GM12878 (cell line): ENCODE results near the gene MESP2. TPM values are rescaled to one million over a fixed set of nuclear protein-coding genes. Genes with fewer than 3 reads are reported as not detected.

Experiments
- ATAC-seq: fragments of 200-7000 bp; cut with Tn5 transposase; 3 replicates; pipeline ENCODE4 v1.9.1; 2020; ENCODE audit warnings: mild to moderate bottlenecking, moderate library complexity
- BruUV-seq: library from RNA; stranded (reverse); fragments of 400-500 nt; replicated peaks from 2 replicates; lab custom pipeline; 2021; lab: Mats Ljungman, UMichigan
- CTCF ChIA-PET: fragments of 300-600 bp; sonication (Branson Sonifier 250); formaldehyde crosslinking; extraction: SDS; loops from one replicate; lab custom pipeline; 2021; ENCODE audit warnings: inconsistent platforms; lab: Yijun Ruan, JAX
- POLR2A ChIA-PET: fragments of 350-600 bp; formaldehyde crosslinking; extraction: SDS; loops from one replicate; lab custom pipeline; 2021; ENCODE audit warnings: inconsistent platforms; lab: Charles Lee
- RAD21 ChIA-PET: fragments of 300-600 bp; sonication (Branson Sonifier 250); formaldehyde crosslinking; loops from one replicate; lab custom pipeline; 2023; ENCODE audit warnings: antibody characterized with exemption; ENCODE audit not compliant: unreplicated experiment; lab: Charles Lee
- SMC1A ChIA-PET: fragments of 300-600 bp; sonication (Branson Sonifier 250); formaldehyde crosslinking; loops from one replicate; lab custom pipeline; 2023; ENCODE audit not compliant: unreplicated experiment, uncharacterized antibody; lab: Charles Lee
- DNase-seq: peaks from one replicate; pipeline ENCODE4 v3.0.0-alpha.2; 2011; ENCODE audit warnings: low read depth, low spot score
- FAIRE-seq: peaks from 3 replicates; lab custom pipeline; 2011; peaks lifted over from hg19 to GRCh38; lab: Jason Lieb, UNC
- H2AFZ ChIP-seq: 2 replicates; pipeline ENCODE4 v1.6.0; 2011; ENCODE audit warnings: low read depth, low read length, control low read depth; ENCODE audit not compliant: control insufficient read depth
- H3K27ac ChIP-seq: 2 replicates; pipeline ENCODE4 v1.5.1; 2011; ENCODE audit warnings: control low read depth; ENCODE audit not compliant: control insufficient read depth, insufficient read depth
- H3K27me3 ChIP-seq, 2 experiments: replicated peaks in 1 of 2; 2 replicates each; pipeline versions ENCODE4 v1.6.0 to v1.6.1; 2011; ENCODE audit warnings: low read length in 1 of 2; ENCODE audit not compliant: control insufficient read depth in 2 of 2, insufficient read depth in 2 of 2
- H3K36me3 ChIP-seq, 2 experiments: 2 replicates each; pipeline ENCODE4 v1.5.1; 2011; ENCODE audit warnings: low read length in 1 of 2; ENCODE audit not compliant: control insufficient read depth in 2 of 2, insufficient read depth in 2 of 2
- H3K4me1 ChIP-seq: 2 replicates; pipeline ENCODE4 v1.6.1; 2011; ENCODE audit warnings: mild to moderate bottlenecking, low read length, moderate library complexity, mixed read lengths; ENCODE audit not compliant: control insufficient read depth, insufficient read depth
- H3K4me2 ChIP-seq: 2 replicates; pipeline ENCODE4 v1.6.0; 2011; ENCODE audit warnings: control low read depth; ENCODE audit not compliant: control insufficient read depth, insufficient read depth
- H3K4me3 ChIP-seq: fragments of 200-600 bp; sonication (generic); 2 replicates; pipeline ENCODE4 v1.5.1; 2016
- H3K79me2 ChIP-seq: 2 replicates; pipeline ENCODE4 v1.6.0; 2011; ENCODE audit warnings: low read length; ENCODE audit not compliant: control insufficient read depth, insufficient read depth
- H3K9ac ChIP-seq: 2 replicates; pipeline ENCODE4 v1.8.0; 2011; ENCODE audit warnings: low read length, control low read depth, mixed read lengths; ENCODE audit not compliant: control insufficient read depth, insufficient read depth
- H3K9me3 ChIP-seq: replicated peaks from 3 replicates; pipeline ENCODE4 v1.5.1; 2011; ENCODE audit warnings: mild to moderate bottlenecking, low read length; ENCODE audit not compliant: control insufficient read depth, insufficient read depth
- H4K20me1 ChIP-seq: 2 replicates; pipeline ENCODE4 v1.6.0; 2011; ENCODE audit not compliant: control insufficient read depth, insufficient read depth
- ATF7 ChIP-seq: fragments of 450-650 bp; IDR thresholded peaks from 2 replicates; pipeline ENCODE4 v1.6.1; 2016; ENCODE audit warnings: low read depth, mild to moderate bottlenecking
- BACH1 ChIP-seq: fragments of 450-650 bp; IDR thresholded peaks from 2 replicates; pipeline ENCODE4 v1.6.1; 2017; ENCODE audit warnings: mild to moderate bottlenecking, borderline replicate concordance
- EGR1 ChIP-seq, 2 experiments: IDR thresholded peaks; 1 replicate in 1 of 2; 2 replicates in 1 of 2; pipeline ENCODE4 v1.6.1; 2011 to 2012; ENCODE audit warnings: low read depth in 2 of 2, low read length in 2 of 2, borderline replicate concordance in 1 of 2, mild to moderate bottlenecking in 1 of 2, moderate library complexity in 1 of 2
- EP300 ChIP-seq, 2 experiments: fragments of 150-350 bp in 1 of 2; IDR thresholded peaks; 2 replicates each; pipeline ENCODE4 v1.6.1; 2011 to 2012; ENCODE audit warnings: low read depth in 2 of 2, low read length in 2 of 2, borderline replicate concordance in 1 of 2, improper control_type of control experiment in 1 of 2, inconsistent platforms in 1 of 2; ENCODE audit not compliant: control insufficient read depth in 1 of 2
- HDAC2 ChIP-seq: fragments of 200-600 bp; sonication (generic); IDR thresholded peaks from 2 replicates; pipeline ENCODE4 v1.6.1; 2017
- IRF4 ChIP-seq: IDR thresholded peaks from 2 replicates; pipeline ENCODE4 v1.6.1; 2011; ENCODE audit warnings: low read depth, low read length
- MTA2 ChIP-seq: fragments of 450-650 bp; IDR thresholded peaks from 2 replicates; pipeline ENCODE4 v1.6.1; 2016; ENCODE audit warnings: low read depth, mild to moderate bottlenecking, moderate library complexity
- RFX5 ChIP-seq: IDR thresholded peaks from 2 replicates; pipeline ENCODE4 v1.6.1; 2011; ENCODE audit warnings: low read depth, low read length, improper control_type of control experiment
- RUNX3 ChIP-seq: IDR thresholded peaks from 2 replicates; pipeline ENCODE4 v1.6.1; 2012; ENCODE audit warnings: low read length, inconsistent platforms
- ZNF687 ChIP-seq: fragments of 450-650 bp; IDR thresholded peaks from 2 replicates; pipeline ENCODE4 v1.6.1; 2017; ENCODE audit warnings: mild to moderate bottlenecking, moderate library complexity
- WGBS: methylation state at CpG from one replicate; pipeline ENCODE4 v1.1.6; 2016; ENCODE audit warnings: low lambda C conversion rate; ENCODE audit not compliant: insufficient replicate concordance, insufficient coverage; ENCODE audit errors: missing lambda C conversion rate; 5-methylcytosine and 5-hydroxymethylcytosine counted together
- in situ Hi-C: fragments of 300-500 bp; cut with MboI; formaldehyde crosslinking; loops from 9 replicates; pipeline ENCODE4 v1.14.3; 2018; ENCODE audit warnings: mixed read lengths
- intact Hi-C: fragments of 100-400 bp; cut with micrococcal nuclease; formaldehyde crosslinking; loops from one replicate; pipeline ENCODE4 v1.14.2; 2022; ENCODE audit not compliant: unreplicated experiment
- polyA plus RNA-seq, 11 experiments: library from polyadenylated mRNA; depleted of rRNA in 4 of 11; unstranded in 6 of 11; stranded (reverse) in 5 of 11; fragments of >200 nt; fragmentation: Nextera tagmentation in 4 of 11; fragmentation: Illumina TruSeq in 1 of 11; extraction: Ambion mirVana in 4 of 11; extraction: Trizol in 1 of 11; gene quantifications; 1 replicate in 1 of 11; 2 replicates in 10 of 11; pipeline versions ENCODE4 v1.2.1 to v1.2.3, GENCODE V29; 2011 to 2016; ENCODE audit warnings: inconsistent platforms in 2 of 11, missing spikeins in 2 of 11, low read depth in 1 of 11
- total RNA-seq, 4 experiments: library from RNA; depleted of rRNA in 3 of 4; stranded (reverse); fragments of >200 nt in 3 of 4; fragmentation: Illumina TruSeq in 1 of 4; extraction: Trizol in 1 of 4; gene quantifications; 2 replicates each; pipeline versions ENCODE4 v1.2.1 to v1.2.3, GENCODE V29; 2013 to 2021

MESP2 gene
- total and polyA plus RNA-seq, 10 of the 15 experiments (the other 5 are each of a cell fraction or from before 2014, with no cell fraction given), result 0.04 TPM; not detected in 9

GRCh38 chr15:89810837-89811236, 34.7 kb downstream of the MESP2 start:
- H3K9ac ChIP-seq, result no peak overlapping the region
- H3K27me3 ChIP-seq, result peaks cover 3 to 6% of the 10 kb centered on the region in 2 experiments; a peak in 3 of 4 replicates
- RAD21 ChIA-PET, result no interaction called here
- H3K4me1 ChIP-seq, result no peaks in the 10 kb centered on the region; the same call in 1 of the 2 replicates
- H4K20me1 ChIP-seq, result no peaks in the 10 kb centered on the region; the same call in 1 of the 2 replicates
- POLR2A ChIA-PET, result no interaction called here
- CTCF ChIA-PET, result no interaction called here
- FAIRE-seq (no peak), ATAC-seq (no peak)
- H3K79me2 ChIP-seq, result no peaks in the 10 kb centered on the region
- intact Hi-C loops, result no loop called here
- TF ChIP-seq MTA2 (no peak), IRF4 (no peak), RFX5 (no peak), ATF7 (no peak), EP300 (IDR thresholded peaks at IDR 0.05; ENCODE audit: borderline replicate concordance in 1 of 2, control insufficient read depth in 1 of 2, low read depth in 2 of 2, low read length in 2 of 2) (no peak), RUNX3 (no peak), BACH1 (no peak), ZNF687 (no peak), EGR1 (IDR thresholded peaks at IDR 0.05; ENCODE audit: borderline replicate concordance in 1 of 2, low read depth in 2 of 2, low read length in 2 of 2) (no peak), HDAC2 (no peak)
- TF ChIP-seq, all 136 proteins: peak for 0
- in situ Hi-C loops, result no loop called here
- Histone ChIP-seq H3K9me3 (no peaks in the 10 kb centered on the region; the same call in 2 of the 3 replicates), H3K27ac (no peak overlapping the region), H3K4me2 (no peak overlapping the region), H3K4me3 (no peak overlapping the region), H3K36me3 (no peaks in the 10 kb centered on the region), H2AFZ (no peak overlapping the region)
- BruUV-seq, result no TSS peak
- 72% methylated on average over 7 of the region's 7 CpGs for WGBS
- DNase-seq, result no peak
- SMC1A ChIA-PET, result no interaction called here
